ENCODE measurements around the gene U2AF2.

Gene U2AF2

DNA sequence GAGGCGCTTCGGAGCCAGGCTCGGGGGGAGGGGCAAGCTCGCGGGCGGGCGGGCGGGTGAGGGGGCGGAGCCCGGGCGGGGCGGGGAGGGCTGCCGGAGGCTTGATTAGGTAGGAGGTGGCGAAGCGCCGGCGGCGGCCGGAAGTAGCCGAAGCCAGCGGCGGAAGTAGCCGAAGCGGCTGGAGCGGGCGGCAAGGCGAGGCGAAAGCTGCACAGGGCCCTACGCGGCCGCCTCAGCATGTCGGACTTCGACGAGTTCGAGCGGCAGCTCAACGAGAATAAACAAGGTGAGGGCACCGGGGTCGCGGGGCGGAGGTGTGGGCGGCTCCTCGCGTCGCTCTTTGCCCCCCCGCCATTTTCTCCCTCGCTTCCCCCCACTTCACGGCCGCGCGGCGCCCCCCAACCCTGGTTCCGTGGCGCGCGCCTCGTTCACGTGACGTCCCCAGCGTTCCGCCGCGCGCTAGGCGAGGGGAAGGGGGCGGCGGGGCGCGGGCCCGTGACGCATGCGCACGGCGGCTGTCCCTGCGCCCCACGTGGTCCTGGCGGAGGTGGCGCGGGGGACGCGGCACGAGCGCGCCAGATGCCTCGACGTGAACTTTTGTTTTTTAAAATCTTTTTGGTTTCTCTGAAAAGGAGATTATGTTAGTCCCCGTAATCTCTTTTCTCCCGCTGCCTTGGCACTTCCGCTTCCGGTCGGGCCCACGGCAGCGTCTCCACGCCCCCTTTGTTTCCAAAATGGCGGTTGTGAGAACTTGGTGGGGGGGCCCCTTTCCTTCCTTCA lies at the start of gene U2AF2:
U2AF2 (plus strand) TSS at position 168 of the 780 bp plus-strand sequence; CDS start at position 238, 70 bp downstream.
- peak; percentile 94 to 98 (median 98) for DNase-seq

DNA sequence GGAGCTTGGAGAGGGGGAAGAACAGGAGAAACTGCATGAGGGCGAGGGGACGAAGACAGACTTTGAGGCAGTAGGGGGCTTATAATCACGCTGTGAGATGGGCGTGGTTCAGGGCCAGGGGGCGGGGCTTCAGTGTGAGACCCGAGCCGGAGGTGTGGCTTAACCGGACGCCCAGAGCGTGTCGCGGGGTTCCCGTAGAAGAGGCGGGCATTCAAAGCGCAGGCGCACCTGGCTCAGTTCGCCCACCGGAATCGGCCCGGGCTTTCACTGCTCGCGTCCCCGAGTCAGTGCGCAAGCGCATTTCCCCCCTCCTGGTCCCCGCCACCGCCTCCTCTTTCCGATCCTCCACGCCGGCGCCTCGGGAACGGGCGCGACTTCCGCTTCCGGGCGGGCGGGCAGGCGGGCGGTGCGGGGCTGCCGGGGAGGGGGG lies 49.6 kb upstream of the U2AF2 start:
- DNase-seq = peak; percentile 98 to 99 (median 98)

DNA sequence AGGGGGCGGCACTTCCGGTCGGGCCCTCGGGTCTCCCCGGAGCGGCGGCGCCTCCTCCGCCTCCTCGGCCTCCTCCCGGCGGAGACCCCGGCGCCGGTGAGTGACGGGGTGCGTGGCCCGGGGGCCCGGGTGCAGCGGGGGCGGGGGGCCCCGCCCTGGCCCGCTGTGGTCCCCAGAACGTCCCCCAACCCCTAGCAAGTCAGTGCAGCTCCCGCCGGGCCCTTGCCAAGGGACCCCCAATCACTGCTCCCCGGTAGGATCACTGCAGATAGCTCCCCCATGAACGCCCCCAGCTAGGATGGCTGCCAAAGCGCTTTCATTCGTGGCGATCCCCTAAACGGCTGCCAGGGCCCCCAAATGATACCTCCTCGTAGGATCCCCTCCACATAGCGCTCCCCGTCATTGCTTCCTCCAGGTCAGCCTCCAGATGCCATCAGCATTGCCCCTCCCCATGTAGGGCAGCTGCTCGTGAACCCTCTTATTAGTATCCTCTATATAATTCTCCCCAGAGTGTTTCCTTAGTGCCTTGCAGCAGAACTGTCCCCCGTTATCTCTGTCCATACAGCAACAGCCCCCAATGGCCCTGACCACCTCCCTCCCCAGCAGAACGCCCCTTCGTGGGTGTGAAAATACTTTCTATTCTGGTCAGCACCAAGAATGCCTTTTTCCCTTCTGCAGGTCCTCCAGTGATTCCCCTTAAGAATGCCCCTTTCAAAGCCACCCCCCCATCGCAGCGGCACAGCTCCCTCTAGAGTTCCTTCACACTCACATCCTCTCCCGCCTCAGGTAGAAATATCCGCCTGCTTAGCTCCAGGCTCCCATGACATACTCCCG lies 49.0 kb upstream of the U2AF2 start, which contains the start of gene ZNF865:
ZNF865 (plus strand) TSS at position 11 of the 834 bp plus-strand sequence. CDS start 7,972 bp downstream, outside the sequence.
- peak; percentile 82 to 91 (median 84) for DNase-seq

DNA sequence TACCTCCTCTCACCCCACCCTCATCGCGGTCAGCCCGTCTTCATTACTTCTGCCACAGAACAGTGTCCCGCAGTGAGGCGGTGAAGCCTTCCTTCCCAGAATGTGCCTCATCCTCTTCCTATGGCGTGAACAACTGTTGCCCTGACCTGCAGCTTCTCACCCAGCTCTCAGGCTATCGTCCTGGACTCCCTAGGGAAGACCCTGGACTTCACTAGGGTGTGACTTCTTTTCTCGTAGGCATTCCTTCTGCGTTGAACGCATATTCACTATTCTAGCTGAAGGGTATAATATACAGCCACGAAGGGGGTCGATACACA lies 48.4 kb upstream of the U2AF2 start:
- no peak for DNase-seq

DNA sequence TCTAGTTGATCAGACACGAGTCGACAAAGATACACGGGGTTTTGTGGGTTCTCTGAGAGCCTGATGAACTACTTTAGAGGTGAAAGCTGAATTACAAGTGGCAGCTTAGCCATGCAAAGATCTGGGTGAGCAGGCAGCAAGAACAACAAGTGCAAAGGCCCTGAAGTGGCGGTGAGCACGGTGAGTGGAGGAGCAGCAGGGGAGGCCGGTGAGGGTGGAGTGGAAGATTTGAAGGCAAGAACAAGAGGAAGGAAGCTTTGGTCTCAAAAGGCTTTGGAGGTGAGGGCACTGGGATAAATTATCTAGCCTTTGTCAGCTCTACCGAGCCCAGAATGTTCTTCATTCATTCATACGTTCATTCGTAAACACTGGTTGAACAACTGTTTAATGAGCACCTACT lies 48.0 kb upstream of the U2AF2 start:
- DNase-seq = no peak

DNA sequence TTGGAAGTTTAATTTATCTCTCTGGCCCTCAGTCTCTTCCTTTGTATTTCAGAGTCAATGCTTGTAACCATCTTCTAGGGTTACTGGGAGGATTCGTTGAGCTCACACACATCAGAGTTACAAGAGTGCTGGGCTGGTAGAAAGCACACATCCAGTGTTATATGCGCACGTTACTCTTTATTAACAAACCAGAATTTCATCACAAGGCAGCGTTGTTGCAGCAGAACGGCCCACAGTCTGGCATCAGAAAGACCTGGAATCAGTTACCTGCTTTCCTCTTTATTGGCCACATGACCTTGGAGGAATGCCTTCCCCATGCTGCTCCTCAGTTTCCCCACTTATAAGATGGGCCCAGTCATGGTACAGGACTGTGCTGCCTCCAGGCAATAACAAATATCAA lies 45.5 kb upstream of the U2AF2 start:
- DNase-seq = no peak

DNA sequence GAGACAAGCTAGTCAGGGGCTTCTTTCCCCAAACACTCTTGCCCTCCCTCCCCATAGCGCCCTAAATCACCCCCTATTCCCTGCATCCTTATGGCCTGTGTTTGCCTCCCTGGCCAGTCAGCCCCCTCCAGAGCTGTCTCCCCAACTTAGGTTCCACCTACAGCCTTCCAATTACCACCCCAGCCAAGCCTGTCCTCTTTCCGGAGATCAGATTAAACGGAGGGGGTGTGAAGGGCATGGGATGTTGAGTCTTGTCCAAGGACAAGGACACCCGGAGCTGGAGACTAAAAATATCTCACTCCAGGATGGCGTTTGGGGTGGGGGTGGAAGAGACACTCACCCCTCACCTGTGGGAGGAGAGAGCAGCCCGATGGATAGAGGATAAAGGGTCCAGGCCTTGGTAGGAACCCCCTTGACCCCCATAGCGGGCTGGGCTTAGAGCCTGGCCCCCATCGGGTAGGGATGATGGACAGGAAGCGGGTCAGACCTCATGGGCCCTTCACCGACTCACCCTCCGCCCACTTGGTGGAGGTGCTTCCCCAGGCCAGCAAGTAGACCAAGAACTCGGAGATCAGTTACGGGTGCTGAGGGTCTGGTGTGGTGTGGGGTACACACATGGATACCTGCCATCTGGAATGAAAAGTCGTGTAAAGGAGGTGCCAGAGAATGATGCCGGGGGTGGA lies 43.4 kb upstream of the U2AF2 start:
- peak in 2 of 3 donors; percentile 27 to 45 for DNase-seq

DNA sequence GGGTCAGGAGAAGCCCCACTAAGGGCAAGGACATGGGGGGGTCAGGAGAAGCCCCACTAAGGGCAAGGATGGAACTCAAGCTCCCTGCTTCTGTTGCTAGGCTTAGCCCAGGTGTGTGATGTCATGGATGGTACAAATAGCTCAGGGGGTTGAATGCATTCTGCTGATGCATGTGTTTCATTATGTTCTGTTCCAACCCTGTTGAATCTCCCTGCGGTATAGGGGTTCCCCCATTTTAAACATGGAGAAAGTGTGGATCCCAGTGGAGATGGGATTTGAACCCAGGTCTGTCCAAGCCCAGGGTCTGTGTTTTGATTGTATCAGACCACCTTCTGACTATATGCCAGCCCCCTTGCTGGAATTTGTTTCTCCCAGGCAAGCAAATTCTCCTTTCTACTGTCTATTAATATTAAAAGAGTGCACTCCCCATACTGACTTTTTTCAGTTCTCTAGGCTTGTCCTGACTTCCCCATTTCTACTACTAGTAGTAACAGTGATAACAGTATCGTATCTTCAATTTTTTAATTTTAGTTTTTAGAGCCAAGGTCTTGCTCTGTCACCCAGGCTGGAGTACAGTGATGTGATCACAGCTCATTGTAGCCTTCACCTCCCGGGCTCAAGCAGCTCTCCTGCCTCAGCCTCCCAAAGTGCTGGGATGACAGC lies 42.7 kb upstream of the U2AF2 start:
- no peak for DNase-seq

DNA sequence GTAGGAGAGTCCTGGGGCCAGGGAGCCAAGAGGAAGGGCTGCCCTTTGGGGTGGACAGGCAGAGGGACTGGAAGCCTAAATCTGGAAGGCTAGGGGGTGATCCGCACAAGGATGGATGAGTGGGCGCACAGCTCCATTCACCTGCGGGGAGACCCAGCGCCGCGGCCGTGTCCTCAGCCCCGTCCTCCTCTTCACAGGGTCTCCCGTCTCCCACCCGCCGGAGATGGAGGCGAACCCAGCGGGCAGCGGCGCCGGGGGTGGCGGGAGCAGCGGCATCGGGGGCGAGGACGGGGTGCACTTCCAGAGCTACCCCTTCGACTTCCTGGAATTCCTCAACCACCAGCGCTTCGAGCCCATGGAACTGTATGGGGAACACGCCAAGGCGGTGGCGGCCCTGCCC lies 41.4 kb upstream of the U2AF2 start:
- DNase-seq = no peak

DNA sequence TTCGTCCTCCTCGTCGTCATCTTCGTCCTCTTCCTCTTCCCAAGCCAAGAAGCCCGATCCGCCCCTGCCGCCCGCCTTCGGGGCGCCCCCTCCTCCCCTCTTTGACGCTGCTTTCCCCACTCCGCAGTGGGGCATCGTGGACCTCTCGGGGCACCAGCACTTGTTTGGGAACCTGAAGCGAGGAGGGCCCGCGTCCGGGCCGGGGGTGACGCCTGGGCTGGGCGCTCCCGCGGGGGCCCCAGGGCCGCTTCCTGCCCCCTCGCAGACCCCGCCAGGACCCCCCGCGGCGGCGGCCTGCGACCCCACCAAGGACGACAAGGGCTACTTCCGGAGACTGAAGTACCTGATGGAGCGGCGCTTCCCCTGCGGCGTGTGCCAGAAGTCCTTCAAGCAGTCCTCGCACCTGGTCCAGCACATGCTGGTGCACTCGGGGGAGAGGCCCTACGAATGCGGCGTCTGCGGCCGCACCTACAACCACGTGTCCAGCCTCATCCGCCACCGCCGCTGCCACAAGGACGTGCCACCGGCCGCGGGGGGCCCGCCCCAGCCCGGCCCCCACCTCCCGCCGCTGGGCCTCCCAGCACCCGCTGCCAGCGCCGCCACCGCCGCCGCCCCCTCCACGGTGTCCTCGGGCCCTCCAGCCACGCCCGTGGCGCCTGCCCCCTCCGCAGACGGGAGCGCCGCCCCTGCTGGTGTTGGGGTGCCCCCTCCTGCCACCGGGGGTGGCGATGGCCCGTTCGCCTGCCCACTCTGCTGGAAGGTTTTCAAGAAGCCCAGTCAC lies 40.7 kb upstream of the U2AF2 start:
- no peak for DNase-seq

DNA sequence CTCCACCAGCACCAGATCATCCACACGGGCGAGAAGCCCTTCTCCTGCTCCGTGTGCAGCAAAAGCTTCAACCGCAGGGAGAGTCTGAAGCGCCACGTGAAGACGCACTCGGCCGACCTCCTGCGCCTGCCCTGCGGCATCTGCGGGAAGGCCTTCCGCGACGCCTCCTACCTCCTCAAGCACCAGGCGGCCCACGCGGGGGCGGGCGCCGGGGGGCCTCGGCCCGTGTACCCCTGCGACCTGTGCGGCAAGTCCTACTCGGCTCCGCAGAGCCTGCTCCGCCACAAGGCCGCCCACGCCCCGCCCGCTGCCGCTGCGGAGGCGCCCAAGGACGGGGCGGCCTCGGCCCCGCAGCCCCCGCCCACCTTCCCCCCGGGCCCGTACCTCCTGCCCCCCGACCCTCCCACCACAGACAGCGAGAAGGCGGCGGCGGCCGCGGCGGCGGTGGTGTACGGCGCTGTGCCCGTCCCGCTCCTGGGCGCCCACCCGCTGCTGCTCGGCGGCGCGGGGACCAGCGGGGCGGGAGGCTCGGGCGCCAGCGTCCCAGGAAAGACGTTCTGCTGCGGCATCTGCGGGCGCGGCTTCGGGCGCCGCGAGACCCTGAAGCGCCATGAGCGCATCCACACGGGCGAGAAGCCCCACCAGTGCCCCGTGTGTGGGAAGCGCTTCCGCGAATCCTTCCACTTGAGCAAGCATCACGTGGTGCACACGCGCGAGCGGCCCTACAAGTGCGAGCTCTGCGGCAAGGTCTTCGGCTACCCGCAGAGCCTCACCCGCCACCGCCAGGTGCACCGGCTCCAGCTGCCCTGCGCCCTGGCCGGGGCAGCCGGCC lies 39.9 kb upstream of the U2AF2 start:
- no peak for DNase-seq

DNA sequence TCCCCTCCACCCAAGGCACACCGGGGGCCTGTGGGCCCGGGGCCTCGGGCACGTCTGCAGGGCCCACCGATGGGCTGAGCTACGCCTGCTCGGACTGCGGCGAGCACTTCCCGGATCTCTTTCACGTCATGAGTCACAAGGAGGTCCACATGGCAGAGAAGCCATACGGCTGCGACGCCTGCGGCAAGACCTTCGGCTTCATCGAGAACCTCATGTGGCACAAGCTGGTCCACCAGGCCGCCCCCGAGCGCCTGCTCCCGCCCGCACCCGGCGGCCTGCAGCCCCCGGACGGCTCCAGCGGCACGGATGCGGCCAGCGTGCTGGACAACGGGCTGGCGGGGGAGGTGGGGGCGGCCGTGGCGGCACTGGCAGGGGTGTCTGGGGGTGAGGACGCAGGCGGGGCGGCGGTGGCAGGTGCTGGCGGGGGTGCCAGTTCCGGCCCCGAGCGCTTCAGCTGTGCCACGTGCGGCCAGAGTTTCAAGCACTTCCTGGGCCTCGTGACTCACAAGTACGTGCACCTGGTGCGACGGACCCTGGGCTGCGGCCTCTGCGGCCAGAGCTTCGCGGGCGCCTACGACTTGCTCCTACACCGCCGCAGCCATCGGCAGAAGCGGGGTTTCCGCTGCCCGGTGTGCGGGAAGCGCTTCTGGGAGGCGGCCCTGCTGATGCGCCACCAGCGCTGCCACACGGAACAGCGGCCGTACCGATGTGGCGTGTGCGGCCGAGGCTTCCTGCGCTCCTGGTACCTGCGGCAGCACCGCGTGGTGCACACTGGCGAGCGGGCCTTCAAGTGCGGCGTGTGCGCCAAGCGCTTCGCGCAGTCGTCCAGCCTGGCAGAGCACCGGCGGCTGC lies 39.1 kb upstream of the U2AF2 start:
- no peak for DNase-seq

DNA sequence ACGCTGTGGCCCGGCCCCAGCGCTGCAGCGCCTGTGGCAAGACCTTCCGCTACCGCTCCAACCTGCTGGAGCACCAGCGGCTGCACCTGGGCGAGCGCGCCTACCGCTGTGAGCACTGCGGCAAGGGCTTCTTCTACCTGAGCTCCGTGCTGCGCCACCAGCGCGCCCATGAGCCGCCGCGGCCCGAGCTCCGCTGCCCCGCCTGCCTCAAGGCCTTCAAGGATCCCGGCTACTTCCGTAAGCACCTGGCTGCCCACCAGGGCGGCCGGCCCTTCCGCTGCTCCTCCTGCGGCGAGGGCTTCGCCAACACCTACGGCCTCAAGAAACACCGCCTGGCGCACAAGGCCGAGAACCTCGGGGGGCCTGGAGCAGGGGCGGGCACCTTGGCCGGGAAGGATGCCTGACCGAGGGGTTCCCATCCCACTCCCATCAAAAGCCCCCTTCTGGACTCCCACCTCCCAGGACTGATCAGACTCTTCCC lies 38.4 kb upstream of the U2AF2 start:
- DNase-seq = no peak

DNA sequence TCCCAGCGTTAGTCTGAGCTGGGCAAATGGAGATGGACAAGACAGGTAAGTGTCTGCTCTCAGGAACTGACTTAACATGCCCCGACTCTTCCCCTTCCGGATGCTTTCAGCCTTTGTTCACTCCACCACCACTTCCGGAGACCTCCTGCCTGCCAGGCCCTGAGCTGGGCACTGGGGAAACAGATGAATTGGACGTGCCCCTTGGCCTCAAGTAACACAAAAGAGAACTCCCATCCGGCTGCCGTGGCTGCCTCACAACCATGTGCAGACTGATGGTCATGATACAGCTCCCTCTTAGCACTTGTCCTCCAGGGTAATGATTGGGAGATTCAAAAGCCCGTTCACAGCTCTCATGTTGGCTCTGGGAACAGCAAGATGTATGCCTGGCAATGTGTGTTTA lies 37.4 kb upstream of the U2AF2 start:
- no peak for DNase-seq

DNA sequence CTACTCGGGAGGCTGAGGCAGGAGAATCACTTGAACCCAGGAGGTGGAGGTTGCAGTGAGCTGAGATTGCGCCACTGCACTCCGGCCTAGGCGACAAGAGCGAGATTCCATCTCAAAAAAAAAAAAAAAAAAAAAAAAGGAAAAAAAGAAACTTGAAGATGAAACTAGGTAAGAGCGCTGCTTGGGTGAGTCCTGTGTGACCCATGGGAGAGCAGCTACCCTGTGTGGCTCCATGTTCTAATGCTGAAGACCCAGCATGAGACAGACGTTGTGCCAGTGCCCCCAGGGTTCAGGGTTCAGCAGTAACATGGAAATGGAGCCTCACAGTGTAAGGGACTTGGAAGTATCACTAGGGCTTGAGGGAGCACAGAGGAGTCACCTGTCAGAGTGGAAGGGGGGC lies 36.4 kb upstream of the U2AF2 start:
- no peak for DNase-seq

DNA sequence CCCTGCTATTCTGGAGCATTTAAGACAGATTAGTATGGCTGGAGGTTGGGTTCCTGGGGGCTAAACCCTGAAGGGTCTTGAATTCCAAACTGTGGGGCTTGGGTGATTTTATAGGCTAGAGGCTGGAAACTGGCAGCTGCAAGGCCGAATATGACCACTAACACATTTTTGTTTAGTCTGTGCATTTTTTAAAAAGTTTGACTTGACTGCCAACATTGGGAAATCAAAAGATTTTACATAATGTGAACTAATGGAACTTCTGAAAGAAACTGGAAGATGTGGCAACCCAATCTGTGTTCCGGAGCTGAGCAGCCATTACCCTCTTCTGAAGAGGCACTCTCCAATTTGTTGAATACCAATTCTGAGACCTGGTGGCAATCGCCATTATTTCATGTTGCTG lies 35.5 kb upstream of the U2AF2 start:
- peak in 2 of 3 donors; percentile 45 to 48 for DNase-seq

DNA sequence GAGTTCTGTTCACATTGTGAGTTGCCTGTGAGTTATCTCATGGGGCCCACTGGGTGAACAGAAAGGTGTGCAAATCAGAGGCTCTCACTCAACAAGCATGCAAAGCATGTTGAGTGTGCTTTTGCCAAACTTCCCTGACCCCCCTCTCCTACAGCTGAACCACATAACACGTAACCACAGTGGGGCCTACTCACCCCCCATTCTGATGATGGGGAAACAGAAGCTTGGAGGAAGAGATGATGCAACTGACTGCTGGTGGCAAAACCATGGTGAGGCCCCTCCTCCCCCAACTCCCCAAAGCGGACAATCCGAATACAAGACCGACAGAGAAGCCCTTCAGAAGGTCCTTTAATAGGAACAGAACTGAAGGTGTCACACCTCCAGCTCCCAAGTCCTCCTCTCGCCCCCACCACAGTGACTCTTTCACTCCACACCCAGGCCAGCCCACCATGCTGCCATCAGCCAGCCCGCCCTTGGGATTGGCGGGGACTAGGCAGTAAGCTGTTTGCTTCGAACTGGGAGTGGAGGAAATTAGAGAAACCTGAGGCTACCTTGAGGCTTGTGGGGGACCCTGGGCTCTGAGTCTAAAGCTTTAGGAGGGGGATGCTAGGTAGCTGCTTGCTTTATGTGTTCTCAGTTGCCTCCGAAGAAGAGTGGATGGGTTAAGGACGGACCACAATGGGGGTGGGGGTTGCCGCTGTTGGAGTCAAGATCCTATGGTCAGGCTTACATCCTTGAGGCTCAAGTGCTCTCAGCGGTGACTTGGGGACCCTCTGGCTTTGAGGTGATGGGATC lies 34.2 kb upstream of the U2AF2 start:
- DNase-seq = peak; percentile 67 to 77 (median 73)

DNA sequence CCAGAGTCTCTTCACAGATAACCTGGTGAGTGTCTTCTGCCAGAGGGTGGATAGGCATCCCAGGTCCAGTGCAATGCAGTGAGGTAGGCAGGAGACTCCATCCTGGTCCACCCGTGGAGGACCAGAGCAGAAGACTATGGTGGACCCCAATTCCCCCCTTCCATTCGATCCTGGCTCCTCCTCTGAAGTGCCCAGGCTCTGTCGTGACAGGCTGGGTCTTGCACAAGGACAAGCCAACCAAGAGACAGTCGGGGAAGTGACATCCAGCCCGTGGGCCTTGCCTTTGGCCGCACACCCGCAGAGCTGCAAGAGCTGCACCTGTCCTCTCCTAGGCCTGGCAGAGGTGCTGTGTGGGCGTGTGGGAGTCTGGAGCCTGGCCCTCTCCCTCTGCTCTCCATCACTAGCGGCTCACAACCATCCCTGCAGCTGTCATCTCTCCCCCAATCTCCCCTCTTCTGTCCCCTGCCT lies 33.6 kb upstream of the U2AF2 start:
- DNase-seq = no peak

DNA sequence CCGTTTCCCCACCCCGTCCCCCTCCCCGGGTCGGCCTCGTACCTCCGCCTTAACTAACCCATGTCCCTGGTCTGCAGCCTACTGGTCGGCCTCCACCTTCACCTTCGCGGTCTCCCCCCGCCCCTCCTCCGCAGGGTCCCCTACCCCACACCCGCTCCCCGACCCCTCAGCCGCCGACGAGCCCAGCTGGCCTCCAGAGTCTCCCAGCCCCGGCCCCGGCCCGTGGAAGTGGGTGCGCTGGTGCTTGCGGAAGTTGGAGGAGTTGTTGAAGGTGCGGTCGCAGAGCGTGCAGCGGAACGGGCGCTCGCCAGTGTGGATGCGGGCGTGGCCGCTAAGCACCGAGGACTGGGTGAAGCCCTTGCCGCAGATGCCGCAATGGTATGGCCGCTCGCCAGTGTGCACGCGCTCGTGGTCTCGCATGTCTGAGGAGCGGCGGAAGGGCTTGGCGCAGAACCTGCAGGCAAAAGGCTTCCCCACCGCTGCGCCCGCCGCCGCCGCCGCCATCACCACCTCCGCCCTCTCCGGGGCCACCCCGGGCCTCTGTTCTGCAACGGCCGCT lies 33.1 kb upstream of the U2AF2 start:
- DNase-seq = no peak

Measured in suppressor macrophage treated with lipopolysaccharide for 1 hour (primary cell).